SK-N-SH treated with all-trans-retinoic acid at 6 μM for 48 hours (cell line): ENCODE results near the gene FRAS1.
A peak's percentile ranks its signal among the peaks of the same experiment; 100 is the strongest.

Experiments
- ATAC-seq: fragments of 200-7000 bp; cut with Tn5 transposase; 3 replicates; pipeline ENCODE4 v1.9.1; 2020; ENCODE audit warnings: mild to moderate bottlenecking, moderate library complexity
- ARNTL ChIP-seq: fragments of 450-650 bp; formaldehyde crosslinking; IDR thresholded peaks from 2 replicates; pipeline ENCODE4 v1.5.0; 2020; ENCODE audit warnings: low read depth, mild to moderate bottlenecking, moderate library complexity, borderline replicate concordance
- CREB5 ChIP-seq: fragments of 250-450 bp; sonication (Bioruptor Pico); IDR thresholded peaks from 2 replicates; pipeline ENCODE4 v1.5.1; 2020; ENCODE audit warnings: low read depth, mild to moderate bottlenecking, moderate library complexity
- CSDC2 ChIP-seq: fragments of 250-450 bp; sonication (Bioruptor Pico); IDR thresholded peaks from 2 replicates; pipeline ENCODE4 v1.5.0; 2020; ENCODE audit warnings: mild to moderate bottlenecking, moderate library complexity
- CSRNP3 ChIP-seq: fragments of 250-450 bp; sonication (Bioruptor Pico); IDR thresholded peaks from 2 replicates; pipeline ENCODE4 v1.5.1; 2021; ENCODE audit warnings: mild to moderate bottlenecking, moderate library complexity
- ESRRG ChIP-seq: fragments of 250-450 bp; sonication (Bioruptor Pico); IDR thresholded peaks from 2 replicates; pipeline ENCODE4 v1.6.1; 2021; ENCODE audit warnings: mild to moderate bottlenecking
- GLIS3 ChIP-seq: fragments of 250-450 bp; sonication (Bioruptor Pico); IDR thresholded peaks from 2 replicates; pipeline ENCODE4 v1.5.0; 2020; ENCODE audit warnings: mild to moderate bottlenecking, moderate library complexity
- ISL1 ChIP-seq: fragments of 250-450 bp; sonication (Bioruptor Pico); IDR thresholded peaks from 2 replicates; pipeline ENCODE4 v2.1.2; 2022; ENCODE audit warnings: mild to moderate bottlenecking, moderate library complexity
- POU6F1 ChIP-seq: fragments of 250-450 bp; sonication (Bioruptor Pico); IDR thresholded peaks from 2 replicates; pipeline ENCODE4 v1.8.0; 2021; ENCODE audit warnings: low read depth, mild to moderate bottlenecking, moderate library complexity, borderline replicate concordance
- RARB ChIP-seq: fragments of 250-450 bp; sonication (Bioruptor Pico); IDR thresholded peaks from 2 replicates; pipeline ENCODE4 v1.8.0; 2021; ENCODE audit warnings: mild to moderate bottlenecking, moderate library complexity
- SNAI2 ChIP-seq: fragments of 250-450 bp; sonication (Bioruptor Pico); IDR thresholded peaks from 2 replicates; pipeline ENCODE4 v1.5.0; 2020; ENCODE audit warnings: mild to moderate bottlenecking, moderate library complexity
- TCF4 ChIP-seq: fragments of 250-450 bp; sonication (Bioruptor Pico); IDR thresholded peaks from 2 replicates; pipeline ENCODE4 v1.8.0; 2021; ENCODE audit warnings: mild to moderate bottlenecking, moderate library complexity, borderline replicate concordance
- TOX ChIP-seq: fragments of 250-450 bp; sonication (Bioruptor Pico); IDR thresholded peaks from 2 replicates; pipeline ENCODE4 v1.8.0; 2021; ENCODE audit warnings: mild to moderate bottlenecking, moderate library complexity, borderline replicate concordance
- TSHZ2 ChIP-seq: fragments of 250-450 bp; sonication (Bioruptor Pico); IDR thresholded peaks from 2 replicates; pipeline ENCODE4 v1.5.0; 2020; ENCODE audit warnings: mild to moderate bottlenecking, moderate library complexity
- ZC3H10 ChIP-seq: fragments of 250-450 bp; sonication (Bioruptor Pico); IDR thresholded peaks from 2 replicates; pipeline ENCODE4 v1.5.1; 2021; ENCODE audit warnings: mild to moderate bottlenecking, moderate library complexity
- ZFP30 ChIP-seq: fragments of 450-650 bp; formaldehyde crosslinking; IDR thresholded peaks from 2 replicates; pipeline ENCODE4 v1.5.0; 2022; ENCODE audit warnings: mild to moderate bottlenecking, moderate library complexity
- ZNF565 ChIP-seq: fragments of 450-650 bp; formaldehyde crosslinking; conservative IDR thresholded peaks from 2 replicates; pipeline ENCODE4 v1.5.0; 2020; ENCODE audit warnings: low read depth, mild to moderate bottlenecking, moderate library complexity
- ZNF70 ChIP-seq: fragments of 450-650 bp; formaldehyde crosslinking; IDR thresholded peaks from 2 replicates; pipeline ENCODE4 v1.5.0; 2020; ENCODE audit warnings: mild to moderate bottlenecking, moderate library complexity
- ZNF8 ChIP-seq: fragments of 450-650 bp; formaldehyde crosslinking; IDR thresholded peaks from 2 replicates; pipeline ENCODE4 v1.5.0; 2020; ENCODE audit warnings: mild to moderate bottlenecking, moderate library complexity

Gene FRAS1

GRCh38 chr4:78145622-78146021 lies 88.5 kb downstream of the FRAS1 start (continued):
- TF ChIP-seq POU6F1 (CRISPR knock-in tag): no peak

- ATAC-seq: peak; percentile 23
Measured at GRCh38 chr4:78149751-78150542, 92.8 kb downstream of the FRAS1 start.

GRCh38 chr4:78150543-78150864 lies 93.4 kb downstream of the FRAS1 start:
- peak; percentile 80 for ATAC-seq
- no peak for TF ChIP-seq ZFP30 (CRISPR knock-in tag)
- no peak for TF ChIP-seq ISL1
- TF ChIP-seq ESRRG (CRISPR knock-in tag): no peak
- TF ChIP-seq POU6F1 (CRISPR knock-in tag): no peak
- TF ChIP-seq TCF4 (CRISPR knock-in tag): no peak
- TF ChIP-seq GLIS3: no peak
- TF ChIP-seq ZNF8 (CRISPR knock-in tag): no peak
- no peak for TF ChIP-seq ZNF70 (CRISPR knock-in tag)
- TF ChIP-seq ZC3H10 (CRISPR knock-in tag): no peak
- no peak for TF ChIP-seq CSDC2 (CRISPR knock-in tag)
- no peak for TF ChIP-seq CREB5 (CRISPR knock-in tag)
- TF ChIP-seq RARB (CRISPR knock-in tag): no peak
- no peak for TF ChIP-seq SNAI2
- no peak for TF ChIP-seq ARNTL (CRISPR knock-in tag)
- TF ChIP-seq TOX (CRISPR knock-in tag): no peak

More at GRCh38 chr4:78149751-78150542, 92.8 kb downstream of the FRAS1 start:
- no peak for TF ChIP-seq ZNF8 (CRISPR knock-in tag)
- no peak for TF ChIP-seq CSDC2 (CRISPR knock-in tag)
- no peak for TF ChIP-seq ZNF565 (CRISPR knock-in tag)
- no peak for TF ChIP-seq TCF4 (CRISPR knock-in tag)
- TF ChIP-seq ARNTL (CRISPR knock-in tag): no peak
- TF ChIP-seq TOX (CRISPR knock-in tag): no peak
- TF ChIP-seq RARB (CRISPR knock-in tag): no peak
- no peak for TF ChIP-seq TSHZ2
- TF ChIP-seq ZFP30 (CRISPR knock-in tag): no peak
- TF ChIP-seq POU6F1 (CRISPR knock-in tag): no peak
- no peak for TF ChIP-seq ZNF70 (CRISPR knock-in tag)
- no peak for TF ChIP-seq GLIS3
- no peak for TF ChIP-seq ISL1
- no peak for TF ChIP-seq CSRNP3
- TF ChIP-seq ESRRG (CRISPR knock-in tag): no peak
- no peak for TF ChIP-seq ZC3H10 (CRISPR knock-in tag)
- no peak for TF ChIP-seq SNAI2
